Left lung (tissue), 10 donors: ENCODE measurements around the gene SLC25A19. TPM values are rescaled to one million over a fixed set of nuclear protein-coding genes. Genes with fewer than 3 reads are reported as not detected.

ENCODE experiments used
- ATAC-seq: fragments of 200-7000 bp; cut with Tn5 transposase; one replicate; pipeline ENCODE4 v1.9.1; 2020; ENCODE audit warnings: moderate library complexity
- DNase-seq, 4 donors: peaks; one replicate each; pipeline ENCODE4 v3.0.0-alpha.2; 2013 to 2020
- H3K27ac ChIP-seq, 2 donors: fragments of 200-600 bp; sonication (generic) in 1 of 2; one replicate each; pipeline versions ENCODE4 v1.5.0 to v1.8.0; 2020 to 2021
- H3K27me3 ChIP-seq, 2 donors: fragments of 200-600 bp; sonication (generic) in 1 of 2; one replicate each; pipeline versions ENCODE4 v1.5.0 to v1.8.0; 2020 to 2021
- H3K36me3 ChIP-seq, 2 donors: fragments of 200-600 bp; sonication (generic) in 1 of 2; one replicate each; pipeline versions ENCODE4 v1.5.0 to v1.8.0; 2020 to 2021
- H3K4me1 ChIP-seq, 2 donors: fragments of 200-600 bp; one replicate each; pipeline ENCODE4 v1.8.0; 2021
- H3K4me3 ChIP-seq, 2 donors: fragments of 200-600 bp; sonication (generic) in 1 of 2; one replicate each; pipeline versions ENCODE4 v1.5.0 to v1.8.0; 2020 to 2021; ENCODE audit warnings: mild to moderate bottlenecking in 1 of 2
- H3K9me3 ChIP-seq, 2 donors: fragments of 200-600 bp; sonication (generic) in 1 of 2; one replicate each; pipeline versions ENCODE4 v1.5.0 to v1.8.0; 2020 to 2021
- intact Hi-C, 2 donors: fragments of 100-400 bp; cut with DNase I; formaldehyde crosslinking; loops; one replicate each; pipeline versions ENCODE4 v1.11.2 to v1.14.2; 2022
- polyA plus RNA-seq, 6 donors: library from polyadenylated mRNA; unstranded; fragments of 120-200 nt; gene quantifications; one replicate each; pipeline ENCODE4 v1.2.1, GENCODE V29; 2013; ENCODE audit not compliant: insufficient read length in 6 of 6
- total RNA-seq, 2 donors: library from RNA; stranded (reverse); fragmentation: NEBNext Ultra II Directional; extraction: Animal tissue kit (Norgen Biotek cat#: 25700); gene quantifications; one replicate each; pipeline ENCODE4 v1.2.1, GENCODE V29; 2021
- TF ChIP-seq, protein P1 (sequence below), 2 donors: fragments of 200-600 bp; sonication (generic) in 1 of 2; IDR thresholded peaks; one replicate each; pipeline versions ENCODE4 v1.5.0 to v1.8.0; 2021; ENCODE audit warnings: antibody characterized with exemption in 2 of 2
- donor health status: DM: no; HTN: yes; CAD: no.
- donor health status: DM: no; HTN: no; CAD: no.

Gene SLC25A19
- total and polyA plus RNA-seq, 8 donors = 5.9 to 29.7 (median 7.4) TPM

DNA sequence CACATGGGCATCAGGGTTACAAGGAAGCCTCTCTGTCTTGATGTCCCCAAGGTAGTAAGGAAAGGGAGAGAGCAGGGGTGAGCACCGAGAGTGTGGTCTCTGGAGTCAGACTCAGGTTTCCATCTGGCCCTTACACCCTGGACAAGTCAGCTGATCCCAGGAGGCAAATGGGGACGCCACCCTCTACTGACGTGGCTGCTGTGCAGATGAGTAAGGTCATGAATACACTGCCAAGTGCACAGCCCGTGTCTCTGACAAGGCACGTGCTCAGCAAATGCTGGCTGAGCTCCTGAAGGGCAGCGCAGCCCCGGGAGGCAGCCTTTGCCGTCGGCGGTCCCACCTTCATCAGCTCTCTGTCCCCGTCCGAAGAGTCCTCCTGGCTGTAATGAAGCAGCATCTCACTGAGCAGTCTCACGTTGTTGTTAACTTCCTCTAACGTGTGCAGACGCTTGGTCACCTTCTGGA lies 47.2 kb downstream of the SLC25A19 start:
- peaks cover 9 to 98% of the 10 kb centered on the region in 2 donors for H3K36me3 ChIP-seq
- H3K27me3 ChIP-seq = no peaks in the 10 kb centered on the region
- H3K27ac ChIP-seq = no peak overlapping the region
- TF ChIP-seq, protein P1, sequence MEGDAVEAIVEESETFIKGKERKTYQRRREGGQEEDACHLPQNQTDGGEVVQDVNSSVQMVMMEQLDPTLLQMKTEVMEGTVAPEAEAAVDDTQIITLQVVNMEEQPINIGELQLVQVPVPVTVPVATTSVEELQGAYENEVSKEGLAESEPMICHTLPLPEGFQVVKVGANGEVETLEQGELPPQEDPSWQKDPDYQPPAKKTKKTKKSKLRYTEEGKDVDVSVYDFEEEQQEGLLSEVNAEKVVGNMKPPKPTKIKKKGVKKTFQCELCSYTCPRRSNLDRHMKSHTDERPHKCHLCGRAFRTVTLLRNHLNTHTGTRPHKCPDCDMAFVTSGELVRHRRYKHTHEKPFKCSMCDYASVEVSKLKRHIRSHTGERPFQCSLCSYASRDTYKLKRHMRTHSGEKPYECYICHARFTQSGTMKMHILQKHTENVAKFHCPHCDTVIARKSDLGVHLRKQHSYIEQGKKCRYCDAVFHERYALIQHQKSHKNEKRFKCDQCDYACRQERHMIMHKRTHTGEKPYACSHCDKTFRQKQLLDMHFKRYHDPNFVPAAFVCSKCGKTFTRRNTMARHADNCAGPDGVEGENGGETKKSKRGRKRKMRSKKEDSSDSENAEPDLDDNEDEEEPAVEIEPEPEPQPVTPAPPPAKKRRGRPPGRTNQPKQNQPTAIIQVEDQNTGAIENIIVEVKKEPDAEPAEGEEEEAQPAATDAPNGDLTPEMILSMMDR (IDR thresholded peaks at IDR 0.05) = no peak
- intact Hi-C loops = no loop called here
- ATAC-seq = no peak
- no peak for DNase-seq
- H3K4me1 ChIP-seq = peaks cover 0 to 14% of the 10 kb centered on the region in 2 donors
- no peaks in the 10 kb centered on the region for H3K9me3 ChIP-seq
- H3K4me3 ChIP-seq = no peak overlapping the region

DNA sequence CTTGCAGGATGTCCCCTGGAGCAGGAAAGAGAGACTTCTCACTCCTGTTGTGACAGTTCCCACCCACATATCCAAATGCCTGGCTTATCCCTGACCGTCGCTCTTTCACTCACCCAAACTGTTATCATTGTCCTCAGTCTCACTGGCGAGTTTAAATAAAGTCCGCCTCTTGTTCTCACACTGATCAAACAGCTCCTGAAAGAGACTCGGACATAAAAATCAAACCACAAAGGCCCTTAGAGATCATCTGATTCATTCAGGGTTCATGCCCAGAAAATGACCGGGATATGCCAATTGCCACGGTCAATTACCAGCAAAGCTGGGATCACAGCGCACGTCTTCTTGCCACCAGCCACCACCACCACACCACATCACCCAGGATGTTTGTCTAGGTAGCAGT lies 47.7 kb downstream of the SLC25A19 start:
- ATAC-seq (no peak), DNase-seq (no peak)
- Histone ChIP-seq H3K9me3 (no peaks in the 10 kb centered on the region), H3K27me3 (no peaks in the 10 kb centered on the region), H3K27ac (no peak overlapping the region), H3K36me3 (peaks cover 9 to 100% of the 10 kb centered on the region in 2 donors), H3K4me1 (peaks cover 0 to 14% of the 10 kb centered on the region in 2 donors), H3K4me3 (no peak overlapping the region)
- TF ChIP-seq, protein P1 (IDR thresholded peaks at IDR 0.05) = no peak
- intact Hi-C loops = no loop called here

DNA sequence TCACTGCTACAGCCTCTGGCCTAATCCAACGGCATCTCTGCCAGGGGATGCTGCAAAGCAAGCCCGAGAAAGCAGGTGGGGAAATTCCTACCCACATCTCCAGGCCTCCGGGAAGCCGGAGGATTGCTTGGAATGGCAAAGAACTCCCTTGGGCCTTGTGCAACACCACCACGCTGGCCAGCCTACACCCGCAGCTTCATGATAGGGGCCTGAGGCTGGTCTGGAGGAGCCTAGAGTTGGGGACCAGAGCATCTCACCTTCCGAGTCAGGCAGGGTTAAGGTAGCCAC lies 48.1 kb downstream of the SLC25A19 start:
- TF ChIP-seq, protein P1 (IDR thresholded peaks at IDR 0.05) = no peak
- H3K9me3 ChIP-seq = no peaks in the 10 kb centered on the region
- intact Hi-C loops = no loop called here
- ATAC-seq = no peak
- DNase-seq = no peak
- no peak overlapping the region for H3K27ac ChIP-seq
- H3K27me3 ChIP-seq = no peaks in the 10 kb centered on the region
- H3K4me1 ChIP-seq = peaks cover 0 to 14% of the 10 kb centered on the region in 2 donors
- H3K36me3 ChIP-seq = peaks cover 9 to 100% of the 10 kb centered on the region in 2 donors
- no peak overlapping the region for H3K4me3 ChIP-seq

DNA sequence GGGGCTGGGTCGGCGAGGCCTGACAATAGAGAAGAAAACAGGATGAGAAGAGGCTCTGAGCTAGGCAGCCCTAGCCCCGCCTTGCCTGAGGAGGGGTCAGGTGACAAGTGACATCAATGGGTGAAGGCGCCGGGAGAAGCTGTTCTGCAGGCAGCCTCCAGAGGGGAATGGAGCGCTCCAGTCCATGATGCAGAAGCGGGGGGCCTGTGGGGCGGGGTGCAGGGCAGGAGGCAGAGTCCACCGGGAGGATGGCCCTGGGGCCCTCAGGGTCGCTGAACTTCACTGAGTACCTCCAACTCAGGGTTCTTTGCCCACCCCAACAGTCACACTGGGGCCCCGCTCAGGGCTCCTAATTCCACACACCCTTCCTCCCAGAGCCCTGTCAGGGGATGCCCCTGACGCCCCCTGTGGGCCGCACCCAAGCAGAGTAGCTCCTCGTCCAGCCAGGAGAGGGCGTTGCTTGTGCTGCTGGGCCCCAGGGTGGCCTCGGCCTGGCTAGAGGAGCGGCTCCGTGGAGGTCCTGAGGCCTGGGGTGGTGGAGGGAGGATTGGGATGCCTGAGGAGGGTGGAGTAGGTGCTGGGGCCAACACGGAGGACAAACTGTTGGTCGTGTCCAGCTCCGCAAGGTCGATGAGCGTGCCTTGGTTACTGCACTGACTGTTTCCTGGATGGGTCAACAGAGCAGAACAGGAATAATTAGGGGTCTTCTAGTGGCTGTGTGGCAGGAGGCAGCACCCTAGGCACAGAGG lies 48.7 kb downstream of the SLC25A19 start:
- Histone ChIP-seq H3K27ac (no peak overlapping the region), H3K36me3 (peaks cover 6 to 100% of the 10 kb centered on the region in 2 donors), H3K9me3 (no peaks in the 10 kb centered on the region), H3K4me3 (no peak overlapping the region), H3K4me1 (peaks cover 0 to 14% of the 10 kb centered on the region in 2 donors), H3K27me3 (no peaks in the 10 kb centered on the region)
- TF ChIP-seq, protein P1 (IDR thresholded peaks at IDR 0.05) = peak in 1 of 2 donors; percentile 35
- intact Hi-C loops = no loop called here
- DNase-seq = no peak
- peak; percentile 31 for ATAC-seq

DNA sequence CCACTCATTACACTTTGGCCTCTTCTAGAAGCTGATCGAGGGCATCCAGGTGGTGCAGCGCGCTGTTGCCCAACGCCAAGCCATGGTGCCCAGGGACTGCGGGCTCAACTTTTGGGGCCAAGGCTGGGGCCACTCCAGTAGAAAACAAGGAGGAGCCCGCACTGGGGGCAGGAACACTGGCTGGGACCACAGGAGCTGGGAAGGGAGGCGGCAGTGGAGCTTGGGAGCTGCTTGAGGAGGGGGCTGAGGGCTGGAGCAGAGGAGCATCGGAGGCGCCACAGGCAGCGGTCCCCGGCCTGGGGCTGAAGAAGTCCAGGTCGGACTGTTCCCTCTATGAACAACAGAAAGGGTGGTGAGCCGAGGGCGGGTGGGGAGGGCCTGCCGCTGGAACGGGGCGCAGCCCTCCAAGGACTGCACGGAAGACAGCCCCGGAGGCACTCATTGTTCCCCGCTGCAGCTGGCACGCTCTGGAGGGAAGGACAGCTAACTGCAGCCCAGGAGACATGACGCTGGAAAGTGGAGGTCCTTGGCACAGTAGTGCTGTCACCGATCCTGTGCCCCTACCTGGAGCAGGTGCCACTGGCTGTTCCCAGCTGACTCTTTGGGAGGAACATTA lies 49.3 kb downstream of the SLC25A19 start:
- H3K27ac ChIP-seq = no peak overlapping the region
- no peaks in the 10 kb centered on the region for H3K27me3 ChIP-seq
- ATAC-seq (no peak), DNase-seq (no peak)
- peaks cover 0 to 14% of the 10 kb centered on the region in 2 donors for H3K4me1 ChIP-seq
- TF ChIP-seq, protein P1 (IDR thresholded peaks at IDR 0.05) = no peak
- intact Hi-C loops = no loop called here
- H3K9me3 ChIP-seq = no peaks in the 10 kb centered on the region
- no peak overlapping the region for H3K4me3 ChIP-seq
- peaks cover 6 to 100% of the 10 kb centered on the region in 2 donors for H3K36me3 ChIP-seq
